GM23338 (cell line): ENCODE measurements around the gene ZDHHC1. TPM values are rescaled to one million over a fixed set of nuclear protein-coding genes. Genes with fewer than 3 reads are reported as not detected.

Source experiments
- ATAC-seq: fragments of 200-7000 bp; cut with Tn5 transposase; 3 replicates; pipeline ENCODE4 v1.9.1; 2020
- DNase-seq: peaks from one replicate; pipeline ENCODE4 v3.0.0-alpha.2; 2015; ENCODE audit warnings: low spot score
- H2AFZ ChIP-seq: fragments of 200-600 bp; sonication (generic); 2 replicates; pipeline ENCODE4 v1.8.0; 2016; ENCODE audit warnings: antibody characterized with exemption, mild to moderate bottlenecking, moderate library complexity
- H3F3A ChIP-seq: fragments of 200-600 bp; sonication (generic); replicated peaks from 2 replicates; pipeline ENCODE4 v1.8.0; 2017; ENCODE audit warnings: antibody characterized with exemption, mixed run types, low read depth
- H3K27ac ChIP-seq: fragments of 200-600 bp; sonication (generic); 2 replicates; pipeline ENCODE4 v1.6.1; 2016; ENCODE audit warnings: low read depth
- H3K27me3 ChIP-seq: fragments of 200-600 bp; sonication (generic); 2 replicates; pipeline ENCODE4 v1.8.0; 2016; ENCODE audit warnings: mild to moderate bottlenecking, mixed run types, moderate library complexity; ENCODE audit not compliant: insufficient read depth
- H3K36me3 ChIP-seq: fragments of 200-600 bp; sonication (generic); 2 replicates; pipeline ENCODE4 v1.8.0; 2016; ENCODE audit warnings: mild to moderate bottlenecking; ENCODE audit not compliant: insufficient read depth
- H3K4me1 ChIP-seq: fragments of 200-600 bp; sonication (generic); 2 replicates; pipeline ENCODE4 v1.8.0; 2016; ENCODE audit warnings: mild to moderate bottlenecking, moderate library complexity; ENCODE audit not compliant: insufficient read depth
- H3K4me2 ChIP-seq: fragments of 200-600 bp; sonication (generic); 2 replicates; pipeline ENCODE4 v1.7.1; 2017; ENCODE audit warnings: mixed run types
- H3K4me3 ChIP-seq: fragments of 200-600 bp; sonication (generic); 2 replicates; pipeline ENCODE4 v1.6.1; 2016; ENCODE audit warnings: mixed run types
- H3K79me2 ChIP-seq: fragments of 200-600 bp; sonication (generic); replicated peaks from 2 replicates; pipeline ENCODE4 v1.8.0; 2017; ENCODE audit warnings: mild to moderate bottlenecking; ENCODE audit not compliant: insufficient read depth
- H3K9me2 ChIP-seq: fragments of 200-600 bp; sonication (generic); 2 replicates; pipeline ENCODE4 v1.8.0; 2017; ENCODE audit not compliant: insufficient read depth
- H4K20me1 ChIP-seq: fragments of 200-600 bp; sonication (generic); replicated peaks from 2 replicates; pipeline ENCODE4 v1.8.0; 2017; ENCODE audit warnings: mild to moderate bottlenecking; ENCODE audit not compliant: insufficient read depth
- H3K27ac Mint-ChIP-seq: 2 replicates; pipeline ENCODE4 v1.8.0; 2020; ENCODE audit warnings: inconsistent platforms, mild to moderate bottlenecking, moderate library complexity, mixed read lengths
- H3K27me3 Mint-ChIP-seq: 3 replicates; pipeline ENCODE4 v1.8.0; 2022; ENCODE audit warnings: low read depth, mild to moderate bottlenecking, moderate library complexity, mixed read lengths, inconsistent platforms; ENCODE audit not compliant: insufficient read depth, poor library complexity
- H3K36me3 Mint-ChIP-seq: 3 replicates; pipeline ENCODE4 v1.8.0; 2021; ENCODE audit warnings: low read depth, mild to moderate bottlenecking, inconsistent platforms, moderate library complexity, mixed read lengths
- H3K4me1 Mint-ChIP-seq: 3 replicates; pipeline ENCODE4 v1.8.0; 2020; ENCODE audit warnings: mild to moderate bottlenecking, inconsistent platforms, mixed read lengths
- H3K4me3 Mint-ChIP-seq: 3 replicates; pipeline ENCODE4 v1.8.0; 2021; ENCODE audit warnings: moderate library complexity, mild to moderate bottlenecking, inconsistent platforms, mixed read lengths
- H3K9me3 Mint-ChIP-seq: 3 replicates; pipeline ENCODE4 v1.8.0; 2020; ENCODE audit warnings: moderate library complexity, mild to moderate bottlenecking, inconsistent platforms, mixed read lengths
- CREB1 ChIP-seq: fragments of 250-450 bp; sonication (Bioruptor Pico); IDR thresholded peaks from 2 replicates; pipeline ENCODE4 v1.5.0; 2020; ENCODE audit warnings: low read depth, mild to moderate bottlenecking, moderate library complexity
- EZH2 ChIP-seq: fragments of 200-600 bp; sonication (generic); IDR thresholded peaks from one replicate; pipeline ENCODE4 v1.8.0; 2017; ENCODE audit warnings: antibody characterized with exemption, mild to moderate bottlenecking, low read depth; ENCODE audit not compliant: unreplicated experiment
- EZH2phosphoT487 ChIP-seq: fragments of 200-600 bp; sonication (generic); IDR thresholded peaks from one replicate; pipeline ENCODE4 v1.8.1; 2018; ENCODE audit warnings: antibody characterized with exemption; ENCODE audit not compliant: unreplicated experiment
- JUNB ChIP-seq: IDR thresholded peaks from one replicate; pipeline ENCODE4 v1.6.1; 2016; ENCODE audit warnings: antibody characterized with exemption; ENCODE audit not compliant: unreplicated experiment
- NANOG ChIP-seq: IDR thresholded peaks from 2 replicates; pipeline ENCODE4 v1.6.1; 2016; ENCODE audit warnings: antibody characterized with exemption, borderline replicate concordance
- REST ChIP-seq: IDR thresholded peaks from one replicate; pipeline ENCODE4 v1.6.1; 2018; ENCODE audit warnings: antibody characterized with exemption; ENCODE audit not compliant: unreplicated experiment
- ZNF331 ChIP-seq: fragments of 250-450 bp; sonication (Bioruptor Pico); IDR thresholded peaks from 2 replicates; pipeline ENCODE4 v1.5.0; 2020; ENCODE audit warnings: low read depth, mild to moderate bottlenecking, moderate library complexity
- polyA plus RNA-seq: library from polyadenylated mRNA; unstranded; fragments of >200 nt; fragmentation: Nextera tagmentation; extraction: Ambion mirVana; gene quantifications from 2 replicates; pipeline ENCODE4 v1.2.1, GENCODE V29; 2016
- total RNA-seq: library from RNA; depleted of rRNA; stranded (reverse); fragments of >200 nt; shearing (Covaris generic); gene quantifications from 2 replicates; pipeline ENCODE4 v1.2.3, GENCODE V29; 2014
- TF ChIP-seq, protein P1 (sequence below), 2 experiments: fragments of 200-600 bp in 1 of 2; sonication (generic) in 1 of 2; conservative IDR thresholded peaks; 2 replicates each; pipeline versions ENCODE4 v1.5.1 to v1.6.1; 2016 to 2017; ENCODE audit warnings: antibody characterized with exemption in 2 of 2, low read depth in 2 of 2, mild to moderate bottlenecking in 2 of 2, moderate library complexity in 1 of 2
- TF ChIP-seq, protein P2 (sequence below): IDR thresholded peaks from 2 replicates; pipeline ENCODE4 v1.6.1; 2016; ENCODE audit warnings: antibody characterized with exemption

The ZDHHC1 gene
- total and polyA plus RNA-seq, 2 experiments from 2014 or later = 1.4 to 2.7 TPM

- Mint-ChIP-seq H3K27me3 (peaks cover 14% of the 10 kb centered on the region), H3K36me3 (peaks cover 17% of the 10 kb centered on the region), H3K9me3 (peaks cover 3% of the 10 kb centered on the region; the same call in 1 of the 3 replicates), H3K4me3 (no peak overlapping the region), H3K4me1 (peaks cover 10% of the 10 kb centered on the region), H3K27ac (peak overlapping the region; percentile 78)
- no peaks in the 10 kb centered on the region for H3F3A ChIP-seq
- H3K9me2 ChIP-seq = no peaks in the 10 kb centered on the region
- no peak overlapping the region for H3K4me2 ChIP-seq
- no peak overlapping the region for H3K4me3 ChIP-seq
- peak; percentile 53 for ATAC-seq
- no peak overlapping the region for H2AFZ ChIP-seq
- TF ChIP-seq EZH2 = no peak
- TF ChIP-seq, protein P1, sequence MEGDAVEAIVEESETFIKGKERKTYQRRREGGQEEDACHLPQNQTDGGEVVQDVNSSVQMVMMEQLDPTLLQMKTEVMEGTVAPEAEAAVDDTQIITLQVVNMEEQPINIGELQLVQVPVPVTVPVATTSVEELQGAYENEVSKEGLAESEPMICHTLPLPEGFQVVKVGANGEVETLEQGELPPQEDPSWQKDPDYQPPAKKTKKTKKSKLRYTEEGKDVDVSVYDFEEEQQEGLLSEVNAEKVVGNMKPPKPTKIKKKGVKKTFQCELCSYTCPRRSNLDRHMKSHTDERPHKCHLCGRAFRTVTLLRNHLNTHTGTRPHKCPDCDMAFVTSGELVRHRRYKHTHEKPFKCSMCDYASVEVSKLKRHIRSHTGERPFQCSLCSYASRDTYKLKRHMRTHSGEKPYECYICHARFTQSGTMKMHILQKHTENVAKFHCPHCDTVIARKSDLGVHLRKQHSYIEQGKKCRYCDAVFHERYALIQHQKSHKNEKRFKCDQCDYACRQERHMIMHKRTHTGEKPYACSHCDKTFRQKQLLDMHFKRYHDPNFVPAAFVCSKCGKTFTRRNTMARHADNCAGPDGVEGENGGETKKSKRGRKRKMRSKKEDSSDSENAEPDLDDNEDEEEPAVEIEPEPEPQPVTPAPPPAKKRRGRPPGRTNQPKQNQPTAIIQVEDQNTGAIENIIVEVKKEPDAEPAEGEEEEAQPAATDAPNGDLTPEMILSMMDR (conservative IDR thresholded peaks at IDR 0.05; ENCODE audit: low read depth in 2 of 2) = peak; percentile 34 to 67
- no peaks in the 10 kb centered on the region for H3K79me2 ChIP-seq
- H4K20me1 ChIP-seq = no peaks in the 10 kb centered on the region; the same call in 1 of the 2 replicates
- peak; percentile 63 for DNase-seq
- H3K27ac ChIP-seq = no peak overlapping the region
- no peaks in the 10 kb centered on the region for H3K27me3 ChIP-seq
- H3K36me3 ChIP-seq = no peaks in the 10 kb centered on the region
- no peaks in the 10 kb centered on the region for H3K4me1 ChIP-seq
Measured at GRCh38 chr16:67444259-67445125, 28.2 kb upstream of the ZDHHC1 start.

DNA sequence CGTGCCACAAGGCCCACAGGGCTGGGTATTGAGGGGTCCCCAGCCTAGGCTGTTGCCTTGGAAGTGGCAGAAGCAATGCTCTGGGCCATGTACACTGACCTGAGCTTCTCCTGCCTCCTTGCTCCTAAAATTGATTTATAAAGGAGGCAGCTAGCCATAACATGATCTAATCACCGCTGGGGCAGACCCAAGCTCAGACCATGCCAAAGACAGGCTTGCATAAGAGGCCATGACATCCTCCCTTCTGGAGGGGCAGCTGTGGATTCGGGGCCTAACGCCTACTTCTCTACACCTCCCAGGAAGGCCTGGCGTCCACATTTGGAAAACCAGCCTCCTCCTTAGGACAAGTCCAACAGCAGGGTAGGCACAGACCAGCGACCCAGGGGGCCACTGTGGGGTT, 27.0 kb upstream of the ZDHHC1 start:
- Histone ChIP-seq H3K4me2 (no peak overlapping the region), H3K27me3 (no peaks in the 10 kb centered on the region), H3K4me3 (no peak overlapping the region), H3K36me3 (no peaks in the 10 kb centered on the region), H3K79me2 (no peaks in the 10 kb centered on the region), H4K20me1 (no peaks in the 10 kb centered on the region; the same call in 1 of the 2 replicates), H2AFZ (no peak overlapping the region), H3K9me2 (no peaks in the 10 kb centered on the region), H3K27ac (no peak overlapping the region), H3K4me1 (no peaks in the 10 kb centered on the region), H3F3A (no peaks in the 10 kb centered on the region)
- H3K4me1 Mint-ChIP-seq = peaks cover 10% of the 10 kb centered on the region
- H3K9me3 Mint-ChIP-seq = peaks cover 3% of the 10 kb centered on the region; the same call in 1 of the 3 replicates
- peaks cover 15% of the 10 kb centered on the region for H3K27me3 Mint-ChIP-seq
- no peak overlapping the region; the same call in 1 of the 2 replicates for H3K27ac Mint-ChIP-seq
- peaks cover 22% of the 10 kb centered on the region for H3K36me3 Mint-ChIP-seq
- H3K4me3 Mint-ChIP-seq = no peak overlapping the region
- no peak for ATAC-seq
- no peak for DNase-seq
- TF ChIP-seq NANOG (no peak), EZH2phosphoT487 (no peak), REST (no peak), ZNF331 (CRISPR knock-in tag) (no peak), CREB1 (CRISPR knock-in tag) (no peak), JUNB (no peak)
- TF ChIP-seq, protein P2, sequence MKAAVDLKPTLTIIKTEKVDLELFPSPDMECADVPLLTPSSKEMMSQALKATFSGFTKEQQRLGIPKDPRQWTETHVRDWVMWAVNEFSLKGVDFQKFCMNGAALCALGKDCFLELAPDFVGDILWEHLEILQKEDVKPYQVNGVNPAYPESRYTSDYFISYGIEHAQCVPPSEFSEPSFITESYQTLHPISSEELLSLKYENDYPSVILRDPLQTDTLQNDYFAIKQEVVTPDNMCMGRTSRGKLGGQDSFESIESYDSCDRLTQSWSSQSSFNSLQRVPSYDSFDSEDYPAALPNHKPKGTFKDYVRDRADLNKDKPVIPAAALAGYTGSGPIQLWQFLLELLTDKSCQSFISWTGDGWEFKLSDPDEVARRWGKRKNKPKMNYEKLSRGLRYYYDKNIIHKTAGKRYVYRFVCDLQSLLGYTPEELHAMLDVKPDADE = no peak
- TF ChIP-seq, protein P1 (conservative IDR thresholded peaks at IDR 0.05; ENCODE audit: low read depth in 2 of 2) = no peak
